ENCODE measurements around the gene TENT4B. TPM values are rescaled to one million over a fixed set of nuclear protein-coding genes. Genes with fewer than 3 reads are reported as not detected.

The TENT4B gene
- total RNA-seq, 1 donor from 2014 or later = 19.8 TPM

- H3K4me1 Mint-ChIP-seq (ENCODE audit: low read depth) = peaks cover 96% of the 10 kb centered on the region
- no peak for DNase-seq (ENCODE audit: low spot score)
- H3K36me3 Mint-ChIP-seq (ENCODE audit: low read depth) = peaks cover 39% of the 10 kb centered on the region
- no peaks in the 10 kb centered on the region for H3K27me3 Mint-ChIP-seq (ENCODE audit: insufficient read depth)
- intact Hi-C loops (cut with micrococcal nuclease) = loop anchor here (2.0 to 10.0 kb wide), 6 partner anchors 31 to 467 kb away; partner anchors contain the start of genes CNEP1R1, CYLD, NKD1 and TENT4B
- H3K9me3 Mint-ChIP-seq = peaks cover 5% of the 10 kb centered on the region
- H3K27ac Mint-ChIP-seq = peak overlapping the region; percentile 98
- peak overlapping the region; percentile 95 for H3K4me3 Mint-ChIP-seq
Measured at GRCh38 chr16:50275428-50276325, 122.6 kb downstream of the TENT4B start.

GRCh38 chr16:50276326-50276640 is 123.2 kb downstream of the TENT4B start:
- Mint-ChIP-seq H3K27me3 (ENCODE audit: insufficient read depth) (no peaks in the 10 kb centered on the region), H3K4me1 (ENCODE audit: low read depth) (peaks cover 91% of the 10 kb centered on the region), H3K4me3 (peak overlapping the region; percentile 33), H3K27ac (peak overlapping the region; percentile 29), H3K36me3 (ENCODE audit: low read depth) (peaks cover 39% of the 10 kb centered on the region), H3K9me3 (peaks cover 5% of the 10 kb centered on the region)
- no peak for DNase-seq (ENCODE audit: low spot score)
- intact Hi-C loops (cut with micrococcal nuclease) = loop anchor here (2.0 to 10.0 kb wide), 4 partner anchors 63 to 466 kb away; partner anchors contain the start of genes CYLD, NKD1 and TENT4B

GRCh38 chr16:50276801-50277555 is 123.9 kb downstream of the TENT4B start:
- Mint-ChIP-seq H3K36me3 (ENCODE audit: low read depth) (peaks cover 37% of the 10 kb centered on the region), H3K27ac (peak overlapping the region; percentile 78), H3K4me3 (peak overlapping the region; percentile 15), H3K27me3 (ENCODE audit: insufficient read depth) (no peaks in the 10 kb centered on the region), H3K4me1 (ENCODE audit: low read depth) (peaks cover 93% of the 10 kb centered on the region), H3K9me3 (peaks cover 5% of the 10 kb centered on the region)
- no peak for DNase-seq (ENCODE audit: low spot score)
- intact Hi-C loops (cut with micrococcal nuclease) = loop anchor here (2.0 to 10.0 kb wide), 4 partner anchors 62 to 465 kb away; partner anchors contain the start of genes CYLD, NKD1 and TENT4B

GRCh38 chr16:50278251-50278650 is 125.1 kb downstream of the TENT4B start:
- no peak for DNase-seq (ENCODE audit: low spot score)
- H3K36me3 Mint-ChIP-seq (ENCODE audit: low read depth) = peaks cover 42% of the 10 kb centered on the region
- H3K4me1 Mint-ChIP-seq (ENCODE audit: low read depth) = peaks cover 90% of the 10 kb centered on the region
- intact Hi-C loops (cut with micrococcal nuclease) = loop anchor here (1.0 to 10.0 kb wide), 5 partner anchors 14 to 464 kb away; partner anchors contain the start of genes CYLD and NKD1
- H3K9me3 Mint-ChIP-seq = peaks cover 5% of the 10 kb centered on the region
- peak overlapping the region; percentile 78 for H3K27ac Mint-ChIP-seq
- H3K27me3 Mint-ChIP-seq (ENCODE audit: insufficient read depth) = no peaks in the 10 kb centered on the region
- peak overlapping the region; percentile 15 for H3K4me3 Mint-ChIP-seq

- Mint-ChIP-seq H3K36me3 (ENCODE audit: low read depth) (peaks cover 36% of the 10 kb centered on the region), H3K4me3 (peak overlapping the region; percentile 0), H3K4me1 (ENCODE audit: low read depth) (peaks cover 86% of the 10 kb centered on the region), H3K27me3 (ENCODE audit: insufficient read depth) (no peaks in the 10 kb centered on the region), H3K9me3 (peaks cover 5% of the 10 kb centered on the region), H3K27ac (no peak overlapping the region)
- DNase-seq (ENCODE audit: low spot score) = no peak
- intact Hi-C loops (cut with micrococcal nuclease) = loop anchor here (2.0 to 10.0 kb wide), 3 partner anchors 47 to 463 kb away; partner anchors contain the start of genes CYLD and NKD1
Measured at GRCh38 chr16:50279504-50279865, 126.4 kb downstream of the TENT4B start.

DNA sequence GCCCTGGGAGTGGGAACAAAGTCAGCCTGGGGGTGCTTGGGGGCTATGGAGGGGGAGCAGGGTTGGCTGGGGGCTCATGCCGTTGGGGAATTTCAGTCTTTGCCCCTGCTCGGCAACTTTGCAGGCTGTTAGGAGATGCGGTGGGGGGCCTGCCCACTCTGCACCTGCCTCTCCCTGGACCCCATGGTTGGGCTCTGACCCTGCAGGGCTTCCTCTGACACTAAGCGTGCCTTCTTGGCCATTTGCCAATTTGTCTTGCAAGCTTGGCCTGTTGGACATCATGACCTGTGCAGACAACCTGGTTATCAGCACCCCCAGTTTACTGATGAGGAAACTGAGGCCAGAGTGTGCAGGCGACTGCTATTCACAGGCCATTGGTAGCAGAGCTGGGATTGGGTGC is 127.8 kb downstream of the TENT4B start:
- Mint-ChIP-seq H3K36me3 (ENCODE audit: low read depth) (peaks cover 41% of the 10 kb centered on the region), H3K27me3 (ENCODE audit: insufficient read depth) (no peaks in the 10 kb centered on the region), H3K4me3 (no peak overlapping the region), H3K9me3 (peaks cover 5% of the 10 kb centered on the region), H3K4me1 (ENCODE audit: low read depth) (peaks cover 83% of the 10 kb centered on the region), H3K27ac (no peak overlapping the region)
- intact Hi-C loops (cut with micrococcal nuclease) = no loop called here
- no peak for DNase-seq (ENCODE audit: low spot score)

Other genes with a start within 250 kb of the TENT4B start
- gene CNEP1R1, start 128.1 kb upstream of the TENT4B start, total RNA-seq = 21.9 and 22.7 TPM in 2 replicates
- gene HEATR3, start 87.3 kb upstream of the TENT4B start, total RNA-seq = 29.1 and 30.7 TPM in 2 replicates
- gene ADCY7, start 113.2 kb downstream of the TENT4B start, total RNA-seq = 78.0 and 81.9 TPM in 2 replicates
- 88.8 and 91.0 TPM in 2 replicates for gene BRD7, start 215.7 kb downstream of the TENT4B start, total RNA-seq